T-helper 2 cell treated with Interferon-gamma antibody and Interleukin-4, amounts not matched to agents 100 ng/mL and 5 ng/mL, for 36 hours (primary cell): ENCODE data around the gene ABTB2. TPM values are rescaled to one million over a fixed set of nuclear protein-coding genes. Genes with fewer than 3 reads are reported as not detected.

Experiments
- intact Hi-C: fragments of 100-400 bp; cut with micrococcal nuclease; formaldehyde crosslinking; loops from one replicate; pipeline ENCODE4 v1.15.1; 2023
- total RNA-seq: library from RNA; stranded (reverse); gene quantifications from 2 replicates; pipeline ENCODE4 v1.2.3, GENCODE V29; 2022

The ABTB2 gene
- total RNA-seq, 1 donor from 2014 or later: 4.6 TPM

DNA sequence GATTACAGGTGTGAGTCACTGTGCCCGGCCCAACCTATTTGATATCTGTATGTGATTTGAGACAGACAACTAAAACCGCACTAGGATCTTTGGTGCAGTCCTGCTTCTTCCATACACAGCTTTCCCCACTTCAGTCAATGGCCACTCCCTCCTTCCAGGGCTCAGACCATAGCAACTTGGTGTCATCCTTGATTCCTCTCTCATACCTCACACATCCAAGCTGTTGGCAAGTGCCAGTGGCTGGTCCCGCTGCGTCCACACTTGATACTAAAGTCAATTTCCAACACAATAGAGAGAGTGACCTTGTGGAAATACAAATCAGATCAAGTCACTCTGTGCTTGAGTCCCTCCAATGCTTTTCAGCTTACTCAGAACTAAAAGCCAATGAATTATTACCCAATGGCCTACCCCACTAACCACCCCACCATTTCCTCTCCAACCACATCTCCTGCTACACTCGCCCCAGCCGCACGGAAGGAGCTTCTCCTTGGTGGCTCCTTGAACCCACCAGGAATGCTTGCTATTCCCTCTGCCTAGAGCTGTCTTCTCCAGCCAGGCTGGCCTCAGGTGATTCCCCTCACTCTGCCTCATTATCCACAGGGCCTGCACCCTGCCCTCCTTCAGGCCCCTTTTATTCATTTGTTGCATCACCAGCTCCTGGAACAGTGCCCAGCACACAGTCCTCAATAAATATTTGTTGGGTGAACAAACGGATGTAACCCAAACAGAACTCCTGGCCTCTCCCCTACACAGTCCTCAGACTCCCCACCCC is 12.9 kb downstream of the ABTB2 start:
- intact Hi-C loops: no loop called here

DNA sequence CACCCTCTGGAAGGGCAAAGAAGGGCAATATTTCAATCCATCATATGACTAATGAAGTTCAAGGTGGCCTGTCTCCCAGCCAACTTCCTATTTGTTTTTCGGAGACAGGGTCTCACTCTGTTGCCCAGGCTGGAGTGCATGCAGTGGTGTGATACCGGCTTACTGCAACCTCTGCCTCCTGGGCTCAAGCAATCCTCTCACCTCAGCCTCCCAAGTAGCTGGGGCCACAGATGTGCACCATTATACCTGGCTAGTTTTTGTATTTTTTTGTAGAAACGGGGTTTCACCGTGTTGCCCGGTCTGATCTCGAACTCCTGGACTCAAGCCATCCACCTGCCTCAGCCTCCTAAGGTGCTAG is 13.4 kb downstream of the ABTB2 start:
- intact Hi-C loops: no loop called here

DNA sequence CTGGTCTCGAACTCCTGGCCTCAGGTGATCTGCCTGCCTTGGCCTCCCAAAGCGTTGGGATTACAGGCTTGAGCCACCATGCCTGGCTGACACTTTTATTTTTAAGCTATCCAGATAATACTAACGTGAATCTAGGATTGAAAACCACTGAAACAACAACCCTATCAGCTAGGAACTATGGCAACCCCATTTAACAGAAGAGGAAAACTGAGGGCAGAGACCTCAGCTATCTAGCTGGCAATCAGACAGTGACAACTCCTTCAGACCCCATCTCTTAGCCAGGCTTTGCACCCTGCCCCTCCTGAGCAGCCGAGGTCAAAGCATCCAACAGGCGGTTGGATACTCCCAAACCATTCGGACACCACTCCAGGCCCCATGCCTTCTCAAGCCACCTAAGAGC is 14.1 kb downstream of the ABTB2 start:
- intact Hi-C loops: no loop called here

DNA sequence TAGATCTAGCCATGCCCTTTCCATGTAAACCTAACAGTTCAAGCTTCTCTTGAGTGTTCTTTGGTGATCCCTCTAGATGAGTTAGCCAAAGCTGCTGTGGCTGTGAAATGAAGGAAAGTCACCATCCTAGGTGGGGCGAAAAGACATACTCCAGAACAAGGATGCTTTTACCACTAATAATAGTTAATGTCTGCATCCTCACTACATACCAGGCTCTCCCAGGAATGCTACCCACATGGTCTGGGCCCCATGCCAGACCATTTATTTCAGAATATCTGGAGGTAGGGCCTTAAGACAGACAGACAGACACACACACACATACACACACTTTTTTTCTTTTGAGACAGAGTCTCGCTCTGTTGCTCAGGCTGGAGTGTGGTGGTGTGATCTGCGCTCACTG is 14.7 kb downstream of the ABTB2 start:
- intact Hi-C loops: no loop called here

DNA sequence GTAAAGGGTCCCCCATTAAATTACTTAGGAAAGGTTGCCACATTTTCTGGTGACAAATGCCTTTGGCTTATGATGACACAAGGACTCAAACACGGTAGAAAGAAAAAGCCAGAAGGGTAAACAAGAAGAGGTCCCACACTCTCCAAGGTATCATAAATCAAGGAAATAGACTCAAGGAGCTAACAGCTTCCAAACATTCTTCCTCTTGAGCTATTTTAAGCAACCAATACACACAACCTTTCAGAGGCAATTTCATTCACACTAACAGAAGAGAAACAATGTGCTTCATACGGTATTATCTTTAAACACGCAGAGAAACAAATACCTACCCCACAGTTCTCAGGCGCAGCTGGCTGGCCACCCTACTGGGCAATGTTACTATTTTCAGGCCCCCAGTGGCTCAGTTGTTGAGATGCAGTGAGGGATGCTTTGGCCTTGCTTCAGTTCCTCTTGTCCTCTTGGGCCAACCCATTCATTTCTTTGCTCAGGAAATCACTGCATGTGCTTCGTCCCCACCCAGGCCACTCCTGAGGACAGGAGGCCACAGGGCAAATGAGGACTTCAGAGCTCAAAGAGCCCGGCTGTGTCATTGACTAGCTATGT is 15.8 kb downstream of the ABTB2 start:
- intact Hi-C loops: no loop called here

DNA sequence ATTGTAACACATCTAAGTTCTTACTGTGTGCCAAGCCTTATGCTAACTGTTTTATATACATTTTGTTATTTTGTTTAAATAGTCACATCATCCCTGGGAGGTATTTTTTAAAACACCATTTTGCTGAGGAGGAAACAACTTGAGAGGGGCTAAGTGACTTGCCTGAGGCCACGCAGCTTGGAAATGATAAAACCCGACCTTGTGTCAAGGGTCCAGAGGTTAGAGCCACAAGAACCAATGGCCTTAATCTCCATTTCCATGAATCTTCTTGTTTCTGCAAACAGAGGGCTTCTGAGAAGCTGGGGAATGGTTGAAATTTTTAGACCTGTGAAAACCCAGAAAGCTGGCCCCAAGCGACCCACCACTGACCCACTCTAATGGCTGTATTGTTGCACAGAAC is 16.7 kb downstream of the ABTB2 start:
- intact Hi-C loops: no loop called here

DNA sequence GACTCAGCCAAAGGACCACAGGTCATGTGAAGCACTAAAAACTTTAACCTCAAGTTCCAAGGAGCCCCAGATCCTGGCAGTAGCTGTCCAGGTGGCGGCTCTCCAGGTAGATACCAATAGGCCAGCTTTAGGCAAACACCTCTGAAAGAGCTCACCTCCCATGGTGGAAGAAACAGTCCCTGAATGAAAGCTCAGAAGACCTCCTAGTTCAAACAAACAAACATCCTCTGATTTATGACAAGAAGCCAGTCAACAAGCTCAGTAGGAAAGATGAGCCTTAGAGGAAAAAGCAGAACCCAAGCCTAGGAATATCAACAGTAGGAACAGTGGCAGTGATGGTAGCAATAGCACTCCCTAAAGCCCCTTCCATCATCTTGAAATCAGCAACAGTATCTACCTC is 17.2 kb downstream of the ABTB2 start:
- intact Hi-C loops: no loop called here

DNA sequence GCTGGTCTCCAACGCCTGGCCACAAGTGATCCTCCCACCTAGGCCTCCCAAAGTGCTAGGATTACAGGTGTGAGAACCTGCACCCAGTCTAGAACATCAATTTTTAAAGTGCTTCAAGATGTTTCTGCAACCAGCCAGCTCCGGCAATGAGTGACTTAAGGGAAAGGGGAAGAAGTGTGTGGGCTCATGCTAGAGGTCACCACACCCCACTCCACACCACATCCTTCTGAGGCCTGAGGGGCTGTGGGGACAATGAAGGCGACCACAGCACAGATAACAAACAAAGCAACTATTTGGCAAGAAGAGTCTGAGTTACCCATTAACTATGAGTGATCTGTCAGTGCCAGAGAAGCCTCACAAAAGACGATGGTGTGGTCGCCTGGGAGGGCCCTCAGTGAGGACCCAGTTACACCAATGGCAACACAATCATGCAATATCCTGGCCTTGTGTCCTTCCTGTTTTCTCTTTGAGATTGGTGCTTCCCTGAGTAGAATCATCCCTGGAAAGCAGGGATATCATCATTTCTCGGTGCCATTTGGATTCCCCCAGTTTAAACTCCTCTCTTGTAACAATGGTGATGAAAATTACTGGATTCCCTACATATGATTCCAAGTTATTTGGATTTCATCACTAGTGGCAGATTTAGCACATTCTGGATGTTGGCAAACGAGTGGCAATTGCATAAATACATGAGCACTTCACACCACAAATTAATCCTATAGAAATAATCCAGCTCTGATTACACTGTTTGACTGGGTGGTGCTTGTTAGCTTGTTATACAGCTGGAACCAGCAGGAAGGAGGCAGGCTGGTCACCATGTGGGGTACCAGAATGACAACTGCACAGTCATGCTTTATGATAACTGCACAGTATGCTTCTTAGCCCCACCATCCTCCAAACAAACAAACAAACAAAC is 18.4 kb downstream of the ABTB2 start:
- intact Hi-C loops: no loop called here

DNA sequence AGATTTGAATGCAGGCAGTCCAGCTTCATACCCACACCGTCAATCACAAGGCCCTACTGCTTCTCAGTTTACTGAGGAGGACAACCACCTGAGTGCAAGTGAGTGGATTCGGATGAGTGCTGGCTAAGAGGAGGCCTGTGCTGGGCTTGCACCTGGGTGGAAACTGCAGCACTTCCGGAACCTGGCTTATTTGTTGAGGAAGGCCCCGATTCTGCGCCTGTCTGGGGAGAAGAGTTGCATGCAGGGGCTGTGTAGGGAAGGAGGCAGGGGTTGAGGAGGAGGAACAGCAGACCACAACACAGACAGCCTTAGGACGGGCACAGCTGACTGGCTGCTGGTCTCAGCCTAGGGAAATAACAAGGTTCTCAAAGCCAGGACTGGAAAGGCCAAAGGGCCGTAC is 20.8 kb downstream of the ABTB2 start:
- intact Hi-C loops: no loop called here

DNA sequence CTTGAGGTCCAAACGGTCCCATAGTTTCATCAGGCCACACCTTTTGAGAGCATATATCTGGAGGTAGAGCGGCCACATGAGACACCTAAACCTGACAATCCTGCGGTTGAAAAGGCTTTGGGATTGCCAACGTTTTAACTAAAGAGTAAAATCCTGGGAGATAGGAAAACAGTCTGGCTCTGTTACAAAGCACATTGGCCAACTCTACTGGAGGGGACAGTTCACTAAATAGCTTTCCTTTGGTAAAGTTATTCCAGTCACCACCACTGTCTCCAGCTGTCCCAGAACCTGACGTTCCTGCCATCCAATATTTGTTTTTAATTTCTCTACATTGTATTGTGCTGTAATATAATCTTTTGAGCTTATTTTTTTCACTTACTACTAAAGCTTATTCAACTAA is 22.0 kb downstream of the ABTB2 start:
- intact Hi-C loops: no loop called here

DNA sequence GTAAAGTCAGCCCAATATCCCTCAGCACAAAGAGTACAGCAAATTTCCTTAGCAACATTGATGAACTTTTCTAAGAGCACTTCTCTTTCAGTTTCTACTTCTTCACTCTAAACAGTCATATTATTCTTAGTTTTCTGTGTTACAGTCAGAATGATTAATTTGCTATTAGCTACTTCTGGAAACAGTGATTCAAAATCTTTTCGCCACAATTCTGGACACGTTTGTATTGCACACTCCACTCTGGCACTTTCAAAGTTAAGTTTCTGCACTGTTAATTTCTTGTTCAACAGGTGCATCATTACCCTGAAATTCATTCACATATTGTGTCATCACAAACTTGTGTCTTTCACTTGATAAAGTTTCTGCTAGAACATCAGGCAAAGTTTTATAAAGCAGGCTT is 22.5 kb downstream of the ABTB2 start:
- intact Hi-C loops: no loop called here

DNA sequence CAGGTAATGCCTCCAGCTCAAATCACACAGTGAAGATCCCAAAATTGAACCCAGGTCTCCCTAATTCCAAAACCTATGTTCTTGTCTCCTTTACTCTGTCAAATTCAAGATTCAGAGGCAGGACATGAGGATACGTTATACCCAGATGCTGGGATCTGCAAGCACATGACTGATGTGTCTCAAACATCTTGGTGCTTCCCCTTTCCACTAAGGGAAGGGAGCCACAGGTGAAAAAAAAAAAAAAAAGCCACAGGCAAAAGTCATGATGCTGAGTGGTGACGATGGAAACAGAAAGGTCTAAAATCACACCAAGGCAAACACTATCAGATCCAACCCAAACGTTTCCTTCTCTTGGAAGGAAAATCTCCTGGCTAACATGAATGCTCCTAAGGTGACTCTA is 24.0 kb downstream of the ABTB2 start:
- intact Hi-C loops: no loop called here

DNA sequence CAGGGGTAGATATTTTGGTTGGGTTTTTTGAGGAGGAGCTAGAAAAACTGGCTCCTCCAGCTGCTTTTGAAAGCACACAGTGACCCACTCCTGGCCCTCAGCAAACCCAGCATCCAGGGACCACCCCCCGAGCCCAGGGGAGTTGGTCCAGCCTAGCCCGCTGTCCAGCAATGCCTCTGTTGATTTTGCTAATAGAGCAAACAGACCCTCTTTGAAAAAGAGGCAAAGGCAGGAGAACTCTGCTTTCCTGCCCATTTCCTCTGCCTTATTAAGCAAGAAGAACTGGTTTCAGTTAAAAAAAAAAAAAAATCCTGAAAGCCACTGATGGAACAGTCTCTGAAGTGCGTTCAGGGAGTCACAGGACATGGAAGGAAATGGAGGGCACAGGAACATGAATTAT is 25.3 kb downstream of the ABTB2 start:
- intact Hi-C loops: no loop called here

DNA sequence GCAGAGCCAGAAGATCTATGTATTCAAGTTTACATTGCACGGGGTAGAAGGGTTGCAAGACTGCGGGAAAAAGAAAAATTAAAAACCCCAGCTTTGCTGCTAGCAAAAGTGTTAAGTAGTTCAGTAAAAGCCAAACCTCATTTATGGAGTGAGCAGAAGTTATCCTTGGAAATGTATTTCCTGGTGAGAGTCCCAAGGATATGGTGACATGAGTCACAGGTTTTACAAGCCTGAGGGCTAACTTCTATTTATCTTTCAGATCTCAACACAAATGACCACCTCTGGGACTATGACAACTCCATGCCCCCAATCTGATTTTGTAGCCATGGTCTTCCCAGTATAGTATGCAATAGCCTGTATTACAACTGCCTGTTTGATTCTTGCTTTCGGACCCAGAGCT is 26.1 kb downstream of the ABTB2 start:
- intact Hi-C loops: no loop called here

DNA sequence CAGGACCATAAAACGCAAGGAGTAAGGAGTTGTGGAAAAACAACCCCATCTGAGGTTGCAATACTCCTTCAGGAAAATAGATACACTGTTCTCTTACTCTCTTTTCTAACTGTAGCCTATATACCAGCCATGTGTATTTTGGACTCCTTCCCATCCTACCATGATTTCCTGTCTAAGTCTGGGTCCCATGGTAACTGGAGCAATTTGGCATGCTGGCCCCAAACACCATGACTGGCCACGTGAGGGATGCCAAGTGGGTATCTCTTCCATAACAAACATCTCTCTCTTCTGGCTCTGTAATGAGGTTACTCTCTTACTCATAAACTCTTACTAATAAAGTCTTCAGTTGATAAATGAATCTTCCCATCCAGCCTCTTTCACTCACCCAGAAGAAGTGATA is 26.5 kb downstream of the ABTB2 start:
- intact Hi-C loops: no loop called here

DNA sequence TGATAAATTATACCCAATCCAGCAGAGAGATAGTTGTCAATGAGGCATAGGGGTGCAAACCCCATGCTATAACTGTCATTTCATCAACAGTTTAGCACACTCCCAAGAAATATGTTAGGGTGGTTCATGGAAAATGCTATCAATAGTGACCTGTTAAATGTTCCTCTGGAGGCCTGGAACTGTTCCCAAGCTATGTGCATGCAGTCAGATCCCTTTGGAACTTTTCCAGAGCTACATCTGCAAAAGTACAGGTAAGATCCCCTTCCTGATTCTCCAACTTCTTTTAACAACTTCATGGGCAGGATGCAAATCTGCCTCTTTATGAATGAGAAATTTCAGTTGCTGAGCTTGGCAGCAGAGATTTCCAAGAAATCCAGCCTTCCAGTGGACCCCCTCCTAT is 27.2 kb downstream of the ABTB2 start:
- intact Hi-C loops: no loop called here

DNA sequence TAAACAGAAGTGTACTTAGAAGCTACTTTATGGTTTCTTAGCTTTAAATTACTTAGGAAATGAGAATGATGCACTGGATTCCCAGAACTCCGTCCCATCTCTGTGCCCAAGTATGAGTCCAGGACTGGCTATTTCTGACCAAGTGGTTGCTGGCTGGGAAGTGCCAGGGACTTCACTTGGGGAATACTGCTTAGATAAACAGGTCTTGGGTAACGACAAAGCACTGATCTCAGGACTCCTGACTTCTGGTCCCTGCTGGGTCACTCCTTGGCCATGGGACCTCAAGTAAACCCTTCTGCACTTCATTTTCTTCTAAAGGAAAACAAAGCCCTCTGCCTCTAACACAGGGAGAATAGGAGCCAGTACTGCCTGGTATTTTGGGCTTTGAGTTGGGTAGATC is 27.9 kb downstream of the ABTB2 start:
- intact Hi-C loops: no loop called here

DNA sequence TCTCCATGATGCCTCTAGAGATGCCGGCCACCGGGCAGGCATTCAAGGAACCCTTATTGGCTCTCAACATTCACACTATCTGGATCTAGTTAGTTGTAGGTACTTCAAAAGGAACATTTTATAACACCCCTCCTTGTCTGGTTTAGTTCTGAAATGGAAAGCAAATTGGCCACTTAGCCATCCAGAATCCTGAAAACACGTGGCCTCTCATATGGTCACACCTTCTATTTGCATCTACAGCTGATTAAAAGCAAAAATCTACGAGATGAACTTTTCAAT is 29.2 kb downstream of the ABTB2 start:
- intact Hi-C loops: no loop called here

DNA sequence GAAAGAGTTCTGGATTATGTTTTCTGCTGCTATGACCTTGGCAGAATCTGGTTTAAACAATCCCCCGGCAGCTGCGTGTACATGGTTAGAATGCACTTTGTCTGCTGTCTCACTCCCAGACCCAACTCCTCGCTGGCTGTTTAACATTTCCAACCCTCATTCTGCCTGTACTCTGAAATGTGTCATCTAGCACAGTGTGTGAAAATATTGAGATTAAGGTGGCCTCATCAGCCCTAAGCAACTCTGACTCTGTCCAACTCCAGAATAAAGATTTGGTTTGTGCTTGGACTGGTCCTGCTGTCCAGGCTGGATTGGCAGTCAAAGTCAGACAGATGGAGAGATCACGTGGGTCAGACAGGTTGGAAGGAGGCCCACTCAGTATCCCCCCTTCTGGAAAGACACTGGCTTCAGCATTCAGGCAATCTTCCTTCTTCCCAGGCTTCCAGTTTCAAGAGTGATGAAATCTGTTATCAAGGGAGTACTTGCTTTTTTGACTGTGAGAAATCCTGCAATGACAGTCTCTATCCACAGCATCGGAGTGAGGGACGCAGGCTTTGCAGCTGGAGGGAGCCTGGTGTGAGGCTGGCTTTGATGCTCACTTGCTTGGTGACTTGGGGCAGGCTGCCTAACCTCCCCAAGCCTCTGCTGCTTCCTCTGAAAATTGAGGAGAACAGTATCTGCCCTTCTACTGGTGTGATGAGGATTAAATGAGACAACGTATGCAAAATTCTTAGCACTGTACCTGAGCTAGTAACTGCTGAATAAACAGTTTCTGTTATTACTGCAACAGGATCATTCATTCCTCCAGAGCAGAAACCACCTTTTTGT is 29.8 kb downstream of the ABTB2 start:
- intact Hi-C loops: no loop called here

DNA sequence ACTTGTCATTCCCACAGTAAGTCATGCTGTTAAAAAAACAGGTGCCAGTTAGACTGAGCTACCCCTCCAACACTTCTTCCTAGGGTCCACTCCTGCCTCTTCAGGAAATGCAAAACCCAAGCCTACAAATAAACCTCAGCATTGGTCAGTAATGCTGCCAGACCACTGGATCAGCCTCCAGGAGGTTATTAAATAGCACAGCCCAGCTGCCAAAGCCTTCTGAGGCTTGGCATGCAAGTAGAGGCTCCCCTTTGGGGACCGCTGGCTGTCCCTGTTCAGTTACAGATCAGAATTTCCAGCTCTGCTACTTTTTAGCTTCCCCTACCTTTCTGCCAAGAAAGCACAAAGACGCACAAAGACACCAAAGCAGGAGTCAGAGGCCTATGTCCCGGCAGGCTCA is 33.3 kb downstream of the ABTB2 start:
- intact Hi-C loops: no loop called here

DNA sequence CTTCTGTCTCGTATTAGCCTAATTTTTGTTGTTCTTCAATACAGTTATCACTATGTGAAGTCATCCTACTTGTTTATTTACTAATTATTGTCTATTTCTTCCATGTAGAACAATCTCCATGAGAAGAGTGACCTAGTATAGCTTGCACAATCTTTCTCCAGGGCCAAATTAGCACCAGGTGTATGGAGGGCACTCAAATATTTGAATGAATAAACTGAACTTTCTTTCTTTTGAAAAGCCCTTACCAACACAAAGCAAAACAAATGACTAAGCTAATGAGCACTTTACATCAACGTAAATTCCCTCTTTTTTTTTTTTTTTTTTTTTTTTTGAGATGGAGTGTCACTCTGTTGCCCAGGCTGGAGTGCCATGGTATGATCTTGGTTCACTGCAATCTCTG is 34.2 kb downstream of the ABTB2 start:
- intact Hi-C loops: no loop called here
